Measurements from ENCODE around the gene TMEM117. TPM values are rescaled to one million over a fixed set of nuclear protein-coding genes. Genes with fewer than 3 reads are reported as not detected.

TMEM117 gene
- total and polyA plus RNA-seq, 4 donors: 1.6 to 10.6 (median 5.1) TPM

DNA sequence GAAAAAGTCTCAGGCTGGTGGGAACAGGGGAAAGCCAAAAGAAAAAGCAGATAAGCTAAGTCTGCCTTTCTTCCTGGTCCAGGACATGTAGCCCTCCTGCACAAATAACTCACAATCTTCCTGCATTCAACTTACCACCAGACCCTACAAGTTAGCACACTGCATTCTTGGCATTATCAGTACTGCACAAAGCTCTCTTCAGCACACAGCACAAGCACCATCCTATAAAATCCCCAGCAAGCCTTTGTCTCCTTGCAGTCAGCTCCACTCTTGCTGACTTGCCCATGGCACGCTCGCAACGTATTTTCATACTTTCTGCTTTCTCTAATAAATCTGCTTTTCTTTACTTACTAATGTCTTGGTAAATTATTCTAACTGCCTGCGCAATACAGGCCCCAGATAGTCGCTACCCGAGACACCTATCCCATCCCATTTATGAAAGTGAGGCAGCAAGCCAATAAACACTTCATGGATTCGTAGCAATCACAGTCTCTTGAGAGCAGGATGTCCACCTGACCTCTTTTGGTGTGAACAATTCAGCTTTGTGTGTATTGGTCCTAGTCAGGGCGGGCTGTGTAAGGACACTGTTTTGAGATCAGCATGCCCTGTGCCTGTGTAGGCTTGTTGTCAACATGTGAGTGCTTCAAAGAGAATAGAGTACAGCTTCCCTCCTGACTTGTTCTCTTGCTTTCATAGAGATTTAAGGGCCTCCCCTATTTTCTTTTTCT is 49.0 kb downstream of the TMEM117 start:
- peaks cover 0 to 2% of the 10 kb centered on the region in 2 donors for H3K4me1 ChIP-seq (ENCODE audit: control insufficient read depth in 1 of 2, insufficient read depth in 2 of 2, low read length in 2 of 2)
- H3K27ac ChIP-seq (ENCODE audit: low read depth in 1 of 2, low read length in 2 of 2): no peak overlapping the region
- no peak overlapping the region for H3K4me3 ChIP-seq (ENCODE audit: low read length in 2 of 2)
- ATAC-seq (ENCODE audit: low FRiP score) (no peak), DNase-seq (no peak)
- no peaks in the 10 kb centered on the region for H3K9me3 ChIP-seq (ENCODE audit: control insufficient read depth, low read length)
- intact Hi-C loops (cut with DNase I): loop anchor here (10.0 kb wide), 3 partner anchors 80 to 440 kb away; partner anchors contain the start of gene TWF1 (in 1 of the 2)
- no peaks in the 10 kb centered on the region for H3K36me3 ChIP-seq (ENCODE audit: control insufficient read depth in 1 of 2, insufficient read depth in 2 of 2, low read length in 1 of 2)
- 89 to 91% methylated on average over 8 of the region's 8 CpGs for WGBS, 2 donors
- no peaks in the 10 kb centered on the region for H3K27me3 ChIP-seq (ENCODE audit: control insufficient read depth in 1 of 2, insufficient read depth in 2 of 2, low read length in 1 of 2)

DNA sequence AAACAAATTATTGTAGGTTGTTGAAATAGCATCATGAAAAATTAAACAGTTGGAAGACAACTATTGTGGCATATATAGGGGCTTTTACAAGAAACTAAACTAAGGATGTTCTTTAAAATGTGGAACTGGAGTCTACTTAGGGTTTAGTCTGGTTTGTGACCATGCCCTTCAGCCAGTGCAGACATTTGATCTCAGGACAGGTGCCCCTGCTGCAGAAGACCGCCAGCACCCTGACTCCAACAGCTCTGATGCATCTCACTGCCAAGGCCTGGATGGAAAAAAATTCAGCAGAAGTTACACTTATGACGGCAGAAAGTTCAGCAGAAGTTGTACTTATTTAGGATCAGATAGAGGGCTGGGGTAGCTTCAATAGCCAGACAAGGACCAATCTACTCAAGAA is 51.5 kb downstream of the TMEM117 start:
- Histone ChIP-seq H3K27me3 (ENCODE audit: control insufficient read depth in 1 of 2, insufficient read depth in 2 of 2, low read length in 1 of 2) (no peaks in the 10 kb centered on the region), H3K27ac (ENCODE audit: low read depth in 1 of 2, low read length in 2 of 2) (no peak overlapping the region), H3K4me3 (ENCODE audit: low read length in 2 of 2) (no peak overlapping the region), H3K36me3 (ENCODE audit: control insufficient read depth in 1 of 2, insufficient read depth in 2 of 2, low read length in 1 of 2) (no peaks in the 10 kb centered on the region), H3K9me3 (ENCODE audit: control insufficient read depth, low read length) (no peaks in the 10 kb centered on the region), H3K4me1 (ENCODE audit: control insufficient read depth in 1 of 2, insufficient read depth in 2 of 2, low read length in 2 of 2) (peaks cover 0 to 2% of the 10 kb centered on the region in 2 donors)
- 89% methylated on average over 2 of the region's 2 CpGs for WGBS, 2 donors
- ATAC-seq (ENCODE audit: low FRiP score) (no peak), DNase-seq (no peak)
- intact Hi-C loops (cut with DNase I): loop anchor here (10.0 kb wide), 3 partner anchors 83 to 443 kb away; partner anchors contain the start of gene TWF1 (in 1 of the 2)

DNA sequence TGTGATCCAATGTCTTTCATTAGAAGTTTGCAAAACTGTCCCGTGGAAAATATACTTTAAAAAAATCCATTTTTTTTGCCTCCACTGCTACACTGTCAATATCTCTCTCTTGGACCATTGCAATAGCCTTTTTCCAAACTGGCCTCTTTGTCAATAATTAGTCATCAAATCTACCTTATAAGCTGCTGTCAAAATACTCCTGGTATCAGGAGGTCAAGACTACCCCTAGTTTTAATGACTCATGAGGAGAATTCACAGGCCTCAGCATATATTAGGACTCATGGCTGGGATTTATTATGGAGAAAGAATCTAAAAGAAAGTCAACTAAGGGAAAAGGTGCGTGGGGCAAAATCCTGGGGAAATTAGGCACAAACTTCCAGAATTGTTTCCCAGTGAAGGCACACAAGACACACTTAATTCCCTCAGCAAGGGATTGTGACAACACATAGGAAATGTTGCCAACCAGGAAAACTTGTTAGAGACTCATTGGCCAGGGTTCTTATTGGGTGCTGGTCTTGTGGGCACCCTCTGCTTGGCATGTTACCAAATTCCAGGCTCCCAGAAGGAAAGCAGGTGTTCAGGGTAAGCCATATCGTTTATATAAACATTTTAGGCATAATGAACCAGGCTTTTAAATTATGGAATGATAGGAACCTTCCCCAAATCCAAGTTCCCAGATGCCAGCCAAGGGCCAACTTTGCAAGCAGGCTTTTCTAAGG is 56.1 kb downstream of the TMEM117 start:
- no peaks in the 10 kb centered on the region for H3K27me3 ChIP-seq (ENCODE audit: control insufficient read depth in 1 of 2, insufficient read depth in 2 of 2, low read length in 1 of 2)
- H3K4me1 ChIP-seq (ENCODE audit: control insufficient read depth in 1 of 2, insufficient read depth in 2 of 2, low read length in 2 of 2): no peaks in the 10 kb centered on the region
- no peaks in the 10 kb centered on the region for H3K9me3 ChIP-seq (ENCODE audit: control insufficient read depth, low read length)
- no peak overlapping the region for H3K4me3 ChIP-seq (ENCODE audit: low read length in 2 of 2)
- DNase-seq (no peak), ATAC-seq (ENCODE audit: low FRiP score) (no peak)
- intact Hi-C loops (cut with DNase I): no loop called here
- 79 to 84% methylated on average over 3 of the region's 3 CpGs for WGBS, 2 donors
- H3K27ac ChIP-seq (ENCODE audit: low read depth in 1 of 2, low read length in 2 of 2): no peak overlapping the region
- H3K36me3 ChIP-seq (ENCODE audit: control insufficient read depth in 1 of 2, insufficient read depth in 2 of 2, low read length in 1 of 2): peaks cover 0 to 2% of the 10 kb centered on the region in 2 donors

DNA sequence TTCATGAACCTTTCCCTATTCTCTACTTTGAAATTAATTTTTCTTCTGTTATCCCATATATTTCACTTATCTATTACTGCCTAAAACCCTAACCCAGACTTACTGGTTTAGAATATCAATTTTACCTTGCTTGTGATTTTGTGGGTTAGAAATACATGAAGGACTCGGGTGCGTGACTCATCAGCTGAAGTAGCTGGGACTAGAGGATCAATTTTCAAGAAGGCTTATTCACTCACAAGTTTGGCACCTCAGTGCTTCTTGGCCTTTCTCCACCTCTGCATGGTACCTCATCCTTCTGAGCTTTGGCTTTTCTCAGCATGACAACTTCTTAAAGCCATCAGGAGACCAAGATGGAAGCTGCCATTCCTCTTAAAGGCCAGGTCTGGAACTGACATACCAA is 57.8 kb downstream of the TMEM117 start:
- no peak overlapping the region for H3K27ac ChIP-seq (ENCODE audit: low read depth in 1 of 2, low read length in 2 of 2)
- WGBS, 2 donors: 96 to 100% methylated on average over 2 of the region's 2 CpGs
- peaks cover 0 to 3% of the 10 kb centered on the region in 2 donors for H3K36me3 ChIP-seq (ENCODE audit: control insufficient read depth in 1 of 2, insufficient read depth in 2 of 2, low read length in 1 of 2)
- no peaks in the 10 kb centered on the region for H3K9me3 ChIP-seq (ENCODE audit: control insufficient read depth, low read length)
- H3K4me1 ChIP-seq (ENCODE audit: control insufficient read depth in 1 of 2, insufficient read depth in 2 of 2, low read length in 2 of 2): no peaks in the 10 kb centered on the region
- intact Hi-C loops (cut with DNase I): no loop called here
- no peak for ATAC-seq (ENCODE audit: low FRiP score)
- H3K4me3 ChIP-seq (ENCODE audit: low read length in 2 of 2): no peak overlapping the region
- no peak for DNase-seq
- no peaks in the 10 kb centered on the region for H3K27me3 ChIP-seq (ENCODE audit: control insufficient read depth in 1 of 2, insufficient read depth in 2 of 2, low read length in 1 of 2)

DNA sequence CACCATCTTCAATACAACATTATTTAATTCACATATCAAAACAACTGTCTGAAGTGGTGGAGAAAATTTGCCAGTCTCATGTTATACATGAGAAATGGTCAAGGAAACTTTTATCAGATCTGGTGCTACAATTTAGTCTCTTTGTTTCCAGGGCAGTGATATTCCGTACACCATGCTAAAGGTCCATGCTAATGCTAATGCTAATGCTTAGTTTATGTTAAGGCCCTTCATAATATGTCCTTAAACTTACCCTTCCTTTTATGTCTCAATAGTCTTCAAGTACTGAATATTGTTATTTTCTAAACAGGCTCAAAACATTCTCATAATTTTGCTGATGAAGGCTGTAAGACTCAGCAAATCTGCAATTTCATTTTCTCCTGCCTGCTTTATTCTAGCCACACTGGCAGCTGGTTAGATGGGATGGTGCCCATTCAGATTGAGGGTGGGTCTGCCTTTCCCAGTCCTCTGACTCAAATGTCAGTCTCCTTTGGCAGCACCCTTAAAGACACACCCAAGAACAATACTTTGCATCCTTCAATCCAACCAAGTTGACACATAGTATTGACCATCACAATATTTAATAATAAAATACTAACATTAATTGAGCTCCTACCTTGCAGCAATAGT is 59.8 kb downstream of the TMEM117 start:
- Histone ChIP-seq H3K4me1 (ENCODE audit: control insufficient read depth in 1 of 2, insufficient read depth in 2 of 2, low read length in 2 of 2) (no peaks in the 10 kb centered on the region), H3K4me3 (ENCODE audit: low read length in 2 of 2) (no peak overlapping the region), H3K27ac (ENCODE audit: low read depth in 1 of 2, low read length in 2 of 2) (no peak overlapping the region), H3K27me3 (ENCODE audit: control insufficient read depth in 1 of 2, insufficient read depth in 2 of 2, low read length in 1 of 2) (no peaks in the 10 kb centered on the region), H3K36me3 (ENCODE audit: control insufficient read depth in 1 of 2, insufficient read depth in 2 of 2, low read length in 1 of 2) (peaks cover 0 to 3% of the 10 kb centered on the region in 2 donors), H3K9me3 (ENCODE audit: control insufficient read depth, low read length) (no peaks in the 10 kb centered on the region)
- intact Hi-C loops (cut with DNase I): no loop called here
- ATAC-seq (ENCODE audit: low FRiP score) (no peak), DNase-seq (no peak)
- 95% methylated on average over 1 of the region's 1 CpG for WGBS, 2 donors

DNA sequence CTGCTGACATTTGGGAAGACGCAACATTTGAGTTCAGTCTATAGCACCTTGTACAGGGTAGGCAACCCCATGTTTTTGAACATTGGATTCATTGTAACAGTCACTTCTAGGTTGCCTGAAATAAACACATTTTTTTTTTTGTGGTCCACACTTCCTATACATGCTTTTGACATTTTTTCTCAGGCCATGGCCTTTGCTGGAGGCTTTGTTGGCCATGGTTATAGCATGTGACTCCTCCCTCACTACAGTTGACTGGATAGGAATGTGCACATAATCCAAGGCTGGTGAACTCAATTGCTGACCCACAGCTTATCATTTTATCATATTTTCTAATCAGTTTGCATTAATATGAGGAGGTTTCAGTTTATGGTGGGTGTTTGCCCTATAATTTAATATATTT is 60.6 kb downstream of the TMEM117 start:
- DNase-seq (no peak), ATAC-seq (ENCODE audit: low FRiP score) (no peak)
- Histone ChIP-seq H3K4me1 (ENCODE audit: control insufficient read depth in 1 of 2, insufficient read depth in 2 of 2, low read length in 2 of 2) (no peaks in the 10 kb centered on the region), H3K9me3 (ENCODE audit: control insufficient read depth, low read length) (no peaks in the 10 kb centered on the region), H3K36me3 (ENCODE audit: control insufficient read depth in 1 of 2, insufficient read depth in 2 of 2, low read length in 1 of 2) (peaks cover 0 to 3% of the 10 kb centered on the region in 2 donors), H3K27me3 (ENCODE audit: control insufficient read depth in 1 of 2, insufficient read depth in 2 of 2, low read length in 1 of 2) (no peaks in the 10 kb centered on the region), H3K4me3 (ENCODE audit: low read length in 2 of 2) (no peak overlapping the region), H3K27ac (ENCODE audit: low read depth in 1 of 2, low read length in 2 of 2) (no peak overlapping the region)
- intact Hi-C loops (cut with DNase I): no loop called here
- 97 to 99% methylated on average over 1 of the region's 1 CpG for WGBS, 2 donors

DNA sequence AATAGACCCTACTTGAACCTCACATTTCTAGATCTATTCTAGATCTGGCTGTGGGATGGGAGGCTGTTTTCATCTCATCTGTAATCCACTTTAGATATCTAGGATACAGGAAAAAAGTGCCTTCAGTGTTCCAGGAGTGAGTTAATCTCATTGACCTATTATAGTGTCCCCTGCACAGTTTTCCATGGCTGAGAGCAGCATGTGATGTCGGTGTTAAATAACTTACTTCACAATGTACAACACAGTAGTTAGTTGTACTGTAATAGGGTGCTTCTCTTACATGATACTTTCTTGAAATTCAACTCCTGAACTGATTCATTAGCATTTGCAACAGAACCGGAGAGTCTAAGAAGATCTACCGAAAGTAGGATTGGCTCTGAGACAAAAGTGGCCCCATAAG is 62.6 kb downstream of the TMEM117 start:
- no peaks in the 10 kb centered on the region for H3K9me3 ChIP-seq (ENCODE audit: control insufficient read depth, low read length)
- H3K4me3 ChIP-seq (ENCODE audit: low read length in 2 of 2): no peak overlapping the region
- ATAC-seq (ENCODE audit: low FRiP score) (no peak), DNase-seq (no peak)
- H3K4me1 ChIP-seq (ENCODE audit: control insufficient read depth in 1 of 2, insufficient read depth in 2 of 2, low read length in 2 of 2): no peaks in the 10 kb centered on the region
- WGBS, 2 donors: 58 to 65% methylated on average over 3 of the region's 3 CpGs
- H3K27me3 ChIP-seq (ENCODE audit: control insufficient read depth in 1 of 2, insufficient read depth in 2 of 2, low read length in 1 of 2): no peaks in the 10 kb centered on the region
- H3K27ac ChIP-seq (ENCODE audit: low read depth in 1 of 2, low read length in 2 of 2): no peak overlapping the region
- peaks cover 0 to 3% of the 10 kb centered on the region in 2 donors for H3K36me3 ChIP-seq (ENCODE audit: control insufficient read depth in 1 of 2, insufficient read depth in 2 of 2, low read length in 1 of 2)
- intact Hi-C loops (cut with DNase I): no loop called here

DNA sequence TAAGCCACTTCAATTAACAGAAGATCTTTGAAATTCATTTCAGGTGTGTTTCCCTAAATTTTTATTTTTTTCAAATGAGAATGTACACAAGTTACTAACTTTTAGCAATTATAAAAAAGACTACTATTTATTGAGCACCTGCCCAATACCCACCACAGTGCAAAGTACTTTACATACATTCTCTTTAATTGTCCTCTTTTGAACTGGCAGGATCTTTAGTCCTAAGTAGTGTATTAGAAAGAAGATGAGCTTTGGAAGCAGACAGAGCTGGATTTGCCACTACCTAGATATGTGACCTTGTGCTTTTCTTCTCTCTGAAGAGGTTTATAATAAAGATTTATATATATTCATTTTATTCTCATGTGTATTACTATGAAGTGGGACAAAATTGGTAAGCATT is 63.7 kb downstream of the TMEM117 start:
- H3K27ac ChIP-seq (ENCODE audit: low read depth in 1 of 2, low read length in 2 of 2): no peak overlapping the region
- DNase-seq (no peak), ATAC-seq (ENCODE audit: low FRiP score) (no peak)
- intact Hi-C loops (cut with DNase I): no loop called here
- H3K36me3 ChIP-seq (ENCODE audit: control insufficient read depth in 1 of 2, insufficient read depth in 2 of 2, low read length in 1 of 2): peaks cover 0 to 1% of the 10 kb centered on the region in 2 donors
- no peaks in the 10 kb centered on the region for H3K9me3 ChIP-seq (ENCODE audit: control insufficient read depth, low read length)
- H3K27me3 ChIP-seq (ENCODE audit: control insufficient read depth in 1 of 2, insufficient read depth in 2 of 2, low read length in 1 of 2): no peaks in the 10 kb centered on the region
- no peaks in the 10 kb centered on the region for H3K4me1 ChIP-seq (ENCODE audit: control insufficient read depth in 1 of 2, insufficient read depth in 2 of 2, low read length in 2 of 2)
- no peak overlapping the region for H3K4me3 ChIP-seq (ENCODE audit: low read length in 2 of 2)

Measured in aorta (tissue), 5 donors.